BJ (cell line): ENCODE results near the gene FLAD1. TPM values are rescaled to one million over a fixed set of nuclear protein-coding genes. Genes with fewer than 3 reads are reported as not detected.

ENCODE experiments used
- CTCF ChIA-PET: fragments of 350-600 bp; formaldehyde crosslinking; extraction: SDS; loops from one replicate; lab custom pipeline; 2021; ENCODE audit warnings: antibody characterized with exemption, inconsistent platforms; lab: Yijun Ruan, JAX
- POLR2A ChIA-PET: fragments of 300-600 bp; sonication (Branson Sonifier 250); formaldehyde crosslinking; extraction: SDS; loops from one replicate; lab custom pipeline; 2021; ENCODE audit warnings: antibody characterized with exemption; lab: Charles Lee
- DNase-seq: peaks from one replicate; pipeline ENCODE4 v3.0.0-alpha.2; 2011; ENCODE audit warnings: low read depth
- H3K27me3 ChIP-seq: 2 replicates; pipeline ENCODE4 v1.6.0; 2011; ENCODE audit warnings: low read length; ENCODE audit not compliant: control insufficient read depth, insufficient read depth
- H3K36me3 ChIP-seq: 2 replicates; pipeline ENCODE4 v1.5.1; 2011; ENCODE audit warnings: low read length; ENCODE audit not compliant: control insufficient read depth, insufficient read depth
- H3K4me3 ChIP-seq: 2 replicates; pipeline ENCODE4 v1.5.1; 2011; ENCODE audit warnings: low read depth, mild to moderate bottlenecking, control low read depth, low read length
- CTCF ChIP-seq: IDR thresholded peaks from 2 replicates; pipeline ENCODE4 v1.5.1; 2011; ENCODE audit warnings: low read depth, mild to moderate bottlenecking, control low read depth, inconsistent platforms, low read length, moderate library complexity; ENCODE audit not compliant: insufficient read depth
- polyA plus RNA-seq: library from polyadenylated mRNA; depleted of rRNA; stranded (reverse); fragments of >200 nt; gene quantifications from 2 replicates; pipeline ENCODE4 v1.2.3, GENCODE V29; 2011

FLAD1 gene
- polyA plus RNA-seq, 1 experiment: 40.5 TPM

GRCh38 chr1:155009221-155009711 is 26.1 kb downstream of the FLAD1 start:
- no peaks in the 10 kb centered on the region for H3K27me3 ChIP-seq
- peaks cover 4% of the 10 kb centered on the region for H3K36me3 ChIP-seq
- H3K4me3 ChIP-seq: no peak overlapping the region
- TF ChIP-seq CTCF: no peak
- DNase-seq: no peak
- CTCF ChIA-PET: interaction anchor here (8.3 kb wide), 1 partner anchor 8 kb away, joined by 74 read pairs; no protein-coding TSS in a partner anchor
- POLR2A ChIA-PET: no interaction called here

GRCh38 chr1:155009742-155010141 is 26.6 kb downstream of the FLAD1 start:
- CTCF ChIA-PET: no interaction called here
- peaks cover 4% of the 10 kb centered on the region for H3K36me3 ChIP-seq
- POLR2A ChIA-PET: no interaction called here
- no peaks in the 10 kb centered on the region for H3K27me3 ChIP-seq
- H3K4me3 ChIP-seq: no peak overlapping the region
- TF ChIP-seq CTCF: no peak
- DNase-seq: no peak

- POLR2A ChIA-PET: no interaction called here
- DNase-seq: no peak
Measured at GRCh38 chr1:155010211-155010918, 27.2 kb downstream of the FLAD1 start.

GRCh38 chr1:155011004-155011416 is 27.9 kb downstream of the FLAD1 start:
- TF ChIP-seq CTCF: no peak
- Histone ChIP-seq H3K4me3 (no peak overlapping the region), H3K36me3 (peaks cover 11% of the 10 kb centered on the region), H3K27me3 (no peaks in the 10 kb centered on the region)
- POLR2A ChIA-PET: no interaction called here
- CTCF ChIA-PET: interaction anchor here (1.0 to 10.2 kb wide), 3 partner anchors 15 to 34 kb away, joined by 3 to 95 read pairs (median 3); partner anchors contain the start of gene LENEP
- no peak for DNase-seq

More at GRCh38 chr1:155010211-155010918, 27.2 kb downstream of the FLAD1 start:
- Histone ChIP-seq H3K4me3 (no peak overlapping the region), H3K27me3 (no peaks in the 10 kb centered on the region), H3K36me3 (peaks cover 7% of the 10 kb centered on the region)
- no peak for TF ChIP-seq CTCF
- CTCF ChIA-PET: interaction anchor here (1.0 to 10.2 kb wide), 3 partner anchors 14 to 35 kb away, joined by 3 to 95 read pairs (median 3); partner anchors contain the start of gene LENEP

- Histone ChIP-seq H3K27me3 (no peaks in the 10 kb centered on the region), H3K36me3 (peaks cover 11% of the 10 kb centered on the region), H3K4me3 (no peak overlapping the region)
- CTCF ChIA-PET: interaction anchor here (1.1 to 10.2 kb wide), 3 partner anchors 15 to 49 kb away, joined by 3 to 95 read pairs (median 3); partner anchors contain the start of genes LENEP and PYGO2
- TF ChIP-seq CTCF: no peak
- POLR2A ChIA-PET: no interaction called here
- no peak for DNase-seq
Measured at GRCh38 chr1:155011437-155012025, 28.4 kb downstream of the FLAD1 start.
